Sigmoid colon (tissue), 7 donors: ENCODE results near the gene TYR. TPM values are rescaled to one million over a fixed set of nuclear protein-coding genes. Genes with fewer than 3 reads are reported as not detected.

Experiments used
- DNase-seq: peaks from one replicate; pipeline ENCODE4 v3.0.0-alpha.2; 2019
- H3K27ac ChIP-seq, 4 donors: fragments of 200-600 bp; sonication (generic); one replicate each; pipeline ENCODE4 v1.5.1; 2016 to 2019; ENCODE audit warnings: mild to moderate bottlenecking in 1 of 4
- H3K27me3 ChIP-seq, 3 donors: fragments of 200-600 bp; sonication (generic); one replicate each; pipeline ENCODE4 v1.5.1; 2019; ENCODE audit warnings: mild to moderate bottlenecking in 1 of 3
- H3K36me3 ChIP-seq, 4 donors: fragments of 200-600 bp; sonication (generic); one replicate each; pipeline ENCODE4 v1.5.1; 2016 to 2019
- H3K4me1 ChIP-seq, 4 donors: fragments of 200-600 bp; sonication (generic); one replicate each; pipeline ENCODE4 v1.5.1; 2017 to 2019
- H3K4me3 ChIP-seq, 4 donors: fragments of 200-600 bp; sonication (generic); one replicate each; pipeline ENCODE4 v1.5.1; 2017 to 2019; ENCODE audit warnings: mild to moderate bottlenecking in 2 of 4, moderate library complexity in 1 of 4
- H3K9me3 ChIP-seq, 4 donors: fragments of 200-600 bp in 3 of 4; sonication (generic) in 3 of 4; one replicate each; pipeline versions ENCODE4 v1.5.1 to v1.6.1; 2013 to 2019
- CTCF ChIP-seq, 4 experiments: fragments of 450-650 bp in 3 of 4; fragments of 200-600 bp in 1 of 4; IDR thresholded peaks; one replicate each; pipeline ENCODE4 v1.5.1; 2016 to 2019; ENCODE audit warnings: antibody characterized with exemption in 4 of 4, mild to moderate bottlenecking in 3 of 4, moderate library complexity in 2 of 4
- EP300 ChIP-seq, 4 donors: sonication (generic); formaldehyde crosslinking; IDR thresholded peaks; one replicate each; pipeline ENCODE4 v1.6.1; 2017; ENCODE audit warnings: antibody characterized with exemption in 4 of 4
- POLR2A ChIP-seq, 2 donors: fragments of 450-650 bp; IDR thresholded peaks; one replicate each; pipeline ENCODE4 v1.6.1; 2016; ENCODE audit warnings: antibody characterized with exemption in 2 of 2, mild to moderate bottlenecking in 2 of 2, moderate library complexity in 2 of 2
- POLR2AphosphoS5 ChIP-seq, 4 donors: sonication (generic); formaldehyde crosslinking; IDR thresholded peaks; one replicate each; pipeline ENCODE4 v1.6.1; 2017; ENCODE audit warnings: antibody characterized with exemption in 4 of 4
- WGBS, 2 donors: extraction: QIAGEN DNeasy Blood & Tissue Kit; methylation state at CpG; one replicate each; pipeline ENCODE4 v1.1.7; 2013; 5-methylcytosine and 5-hydroxymethylcytosine counted together
- intact Hi-C: fragments of 100-400 bp; cut with DNase I; formaldehyde crosslinking; loops from one replicate; pipeline ENCODE4 v1.15.1; 2023
- polyA plus RNA-seq, 3 donors: library from polyadenylated mRNA; stranded (reverse); fragments of 200-250 nt; gene quantifications; one replicate each; pipeline ENCODE4 v1.2.3, GENCODE V29; 2013
- total RNA-seq, 4 donors: library from RNA; depleted of rRNA; stranded (reverse); fragments of >200 nt; gene quantifications; one replicate each; pipeline ENCODE4 v1.1.0, GENCODE V29; 2016
- donor health status: healthy with polysubstance abuse.
- donor health status: Bipolar disorder and iron deficiency.
- donor health status: healthy.

TYR gene
- total RNA-seq (not detected), polyA plus RNA-seq (not detected)

- Histone ChIP-seq H3K4me1 (peaks cover 0 to 5% (median 1%) of the 10 kb centered on the region in 4 donors), H3K27me3 (no peaks in the 10 kb centered on the region), H3K36me3 (no peaks in the 10 kb centered on the region), H3K4me3 (no peak within 1 kb of the TSS), H3K9me3 (no peaks in the 10 kb centered on the region), H3K27ac (no peak within 1 kb of the TSS)
- WGBS, 2 donors: 87 to 89% methylated on average over 8 of the region's 8 CpGs
- no peak for DNase-seq
- intact Hi-C loops: no loop called here
- TF ChIP-seq EP300 (IDR thresholded peaks at IDR 0.05) (no peak), CTCF (IDR thresholded peaks at IDR 0.05) (no peak), POLR2A (IDR thresholded peaks at IDR 0.05) (no peak), POLR2AphosphoS5 (IDR thresholded peaks at IDR 0.05) (no peak)
These were observed at the start of gene TYR for GRCh38 chr11:89177691-89178231. TSS of gene TYR (plus strand) at chr11:89177875. CDS start at chr11:89177954, 79 bp downstream.

DNA sequence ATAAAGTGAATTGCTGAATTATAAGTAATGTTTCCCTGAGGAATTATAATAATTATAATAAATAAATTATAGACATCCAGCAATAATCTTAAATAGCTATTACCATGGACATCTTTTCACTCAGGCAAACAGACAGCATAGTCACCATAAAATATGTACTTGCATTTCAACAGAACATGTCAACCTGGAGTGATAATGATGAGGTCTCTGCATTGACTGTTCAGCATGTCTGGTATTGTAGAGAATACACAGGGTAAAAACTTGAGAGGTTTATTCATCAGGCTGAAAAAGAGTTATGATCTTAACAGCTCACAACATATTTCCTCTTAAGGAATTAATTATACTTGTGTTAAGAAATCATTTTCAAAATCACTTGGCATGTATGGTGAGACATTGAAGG is 41.1 kb upstream of the TYR start:
- no peaks in the 10 kb centered on the region for H3K27me3 ChIP-seq
- no peaks in the 10 kb centered on the region for H3K9me3 ChIP-seq
- intact Hi-C loops: no loop called here
- no peak overlapping the region for H3K4me3 ChIP-seq
- no peak overlapping the region for H3K27ac ChIP-seq
- no peak for TF ChIP-seq POLR2AphosphoS5 (IDR thresholded peaks at IDR 0.05)
- no peak for TF ChIP-seq POLR2A (IDR thresholded peaks at IDR 0.05)
- no peak for TF ChIP-seq EP300 (IDR thresholded peaks at IDR 0.05)
- TF ChIP-seq CTCF (IDR thresholded peaks at IDR 0.05): no peak
- no peaks in the 10 kb centered on the region for H3K4me1 ChIP-seq
- no peak for DNase-seq
- no peaks in the 10 kb centered on the region for H3K36me3 ChIP-seq

DNA sequence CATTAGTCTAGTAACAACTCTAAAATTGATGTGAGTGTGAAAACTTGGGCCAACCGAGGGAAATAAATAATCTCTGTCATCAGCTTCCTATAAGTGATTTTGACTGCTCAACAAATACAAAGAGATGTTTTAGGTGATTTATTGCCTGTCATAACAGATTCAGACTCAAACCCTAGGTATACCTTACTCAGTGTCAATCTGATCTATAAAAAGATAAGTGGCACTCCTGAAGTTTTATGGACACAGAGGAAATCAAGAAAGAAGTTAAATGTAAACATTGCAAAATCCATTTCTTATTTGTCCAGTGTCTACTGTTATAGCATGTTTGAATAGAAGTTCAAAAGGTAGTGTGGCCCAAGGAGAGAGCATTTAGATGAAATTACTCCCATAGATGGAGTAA is 30.4 kb upstream of the TYR start:
- no peaks in the 10 kb centered on the region for H3K36me3 ChIP-seq
- no peaks in the 10 kb centered on the region for H3K4me1 ChIP-seq
- 7 to 44% methylated on average over 1 of the region's 1 CpG for WGBS, 2 donors
- no peak for TF ChIP-seq POLR2AphosphoS5 (IDR thresholded peaks at IDR 0.05)
- TF ChIP-seq POLR2A (IDR thresholded peaks at IDR 0.05): no peak
- TF ChIP-seq EP300 (IDR thresholded peaks at IDR 0.05): no peak
- TF ChIP-seq CTCF (IDR thresholded peaks at IDR 0.05): no peak
- intact Hi-C loops: no loop called here
- no peaks in the 10 kb centered on the region for H3K9me3 ChIP-seq
- DNase-seq: no peak
- no peak overlapping the region for H3K4me3 ChIP-seq
- H3K27me3 ChIP-seq: no peaks in the 10 kb centered on the region
- no peak overlapping the region for H3K27ac ChIP-seq

GRCh38 chr11:89159974-89160373 is 17.7 kb upstream of the TYR start:
- no peak overlapping the region for H3K4me3 ChIP-seq
- WGBS, 2 donors: 83 to 88% methylated on average over 4 of the region's 4 CpGs
- no peaks in the 10 kb centered on the region for H3K36me3 ChIP-seq
- no peak for TF ChIP-seq EP300 (IDR thresholded peaks at IDR 0.05)
- TF ChIP-seq POLR2A (IDR thresholded peaks at IDR 0.05): no peak
- no peak for TF ChIP-seq POLR2AphosphoS5 (IDR thresholded peaks at IDR 0.05)
- H3K9me3 ChIP-seq: no peaks in the 10 kb centered on the region
- H3K27ac ChIP-seq: no peak overlapping the region
- DNase-seq: no peak
- no peaks in the 10 kb centered on the region for H3K27me3 ChIP-seq
- no peaks in the 10 kb centered on the region for H3K4me1 ChIP-seq
- intact Hi-C loops: no loop called here

GRCh38 chr11:89161949-89162348 is 15.7 kb upstream of the TYR start:
- intact Hi-C loops: no loop called here
- H3K9me3 ChIP-seq: no peaks in the 10 kb centered on the region
- 81 to 83% methylated on average over 3 of the region's 3 CpGs for WGBS, 2 donors
- no peak for DNase-seq
- H3K27ac ChIP-seq: no peak overlapping the region
- H3K4me1 ChIP-seq: no peaks in the 10 kb centered on the region
- no peak for TF ChIP-seq POLR2A (IDR thresholded peaks at IDR 0.05)
- no peak for TF ChIP-seq POLR2AphosphoS5 (IDR thresholded peaks at IDR 0.05)
- TF ChIP-seq CTCF (IDR thresholded peaks at IDR 0.05): no peak
- no peak for TF ChIP-seq EP300 (IDR thresholded peaks at IDR 0.05)
- no peaks in the 10 kb centered on the region for H3K36me3 ChIP-seq
- no peaks in the 10 kb centered on the region for H3K27me3 ChIP-seq
- H3K4me3 ChIP-seq: no peak overlapping the region
